HepG2 (cell line): ENCODE results near the gene IDUA. TPM values are rescaled to one million over a fixed set of nuclear protein-coding genes. Genes with fewer than 3 reads are reported as not detected.

Experiments
- ATAC-seq: fragments of 200-7000 bp; cut with Tn5 transposase; 3 replicates; pipeline ENCODE4 v1.9.1; 2020; ENCODE audit warnings: mild to moderate bottlenecking, moderate library complexity
- BruUV-seq: library from RNA; stranded (reverse); fragments of 400-500 nt; replicated peaks from 2 replicates; lab custom pipeline; 2021; lab: Mats Ljungman, UMichigan
- CTCF ChIA-PET: fragments of 300-600 bp; formaldehyde crosslinking; extraction: SDS; loops from one replicate; lab custom pipeline; 2021; ENCODE audit warnings: low total read pairs, inconsistent platforms, low intra/inter-chr PET ratio; lab: Yijun Ruan, JAX
- POLR2A ChIA-PET: fragments of 350-600 bp; sonication (Branson Sonifier 250); formaldehyde crosslinking; loops from one replicate; lab custom pipeline; 2020; ENCODE audit warnings: antibody characterized with exemption, inconsistent platforms; lab: Yijun Ruan, JAX
- DNase-seq: peaks from one replicate; pipeline ENCODE4 v3.0.0-alpha.2; 2015; ENCODE audit warnings: low spot score
- FAIRE-seq: peaks from 3 replicates; lab custom pipeline; 2011; peaks lifted over from hg19 to GRCh38; lab: Jason Lieb, UNC
- H2AFZ ChIP-seq: one replicate; pipeline ENCODE4 v1.6.1; 2011; ENCODE audit warnings: low read length, inconsistent platforms
- H3K27ac ChIP-seq: fragments of 300-600 bp; 3 replicates; pipeline ENCODE4 v1.8.0; 2011; ENCODE audit warnings: mixed run types, mild to moderate bottlenecking, mixed read lengths, low read length, inconsistent platforms; ENCODE audit not compliant: insufficient read depth; ENCODE audit errors: extremely low read length
- H3K27me3 ChIP-seq, 2 experiments: fragments of 200-600 bp in 1 of 2; 2 replicates in 1 of 2; 3 replicates in 1 of 2; pipeline versions ENCODE4 v1.6.0 to v1.8.0; 2011; ENCODE audit warnings: low read length in 2 of 2, mild to moderate bottlenecking in 2 of 2, moderate library complexity in 2 of 2, inconsistent platforms in 1 of 2; ENCODE audit not compliant: insufficient read depth in 2 of 2, control insufficient read depth in 1 of 2
- H3K36me3 ChIP-seq, 2 experiments: fragments of 200-600 bp in 1 of 2; replicated peaks in 1 of 2; 2 replicates in 1 of 2; 3 replicates in 1 of 2; pipeline versions ENCODE4 v1.5.1 to v1.8.0; 2011; ENCODE audit warnings: low read length in 2 of 2, inconsistent platforms in 1 of 2; ENCODE audit not compliant: insufficient read depth in 2 of 2, control insufficient read depth in 1 of 2
- H3K4me1 ChIP-seq: 2 replicates; pipeline ENCODE4 v1.5.1; 2012; ENCODE audit warnings: low read length, inconsistent platforms; ENCODE audit not compliant: insufficient read depth
- H3K4me2 ChIP-seq: 2 replicates; pipeline ENCODE4 v1.6.0; 2011; ENCODE audit warnings: low read depth, low read length, inconsistent platforms
- H3K4me3 ChIP-seq, 3 experiments: fragments of 200-600 bp in 1 of 3; sonication (generic), shearing (Covaris generic) in 1 of 3; replicated peaks in 1 of 3; 2 replicates each; pipeline ENCODE4 v1.5.1; 2011 to 2016; ENCODE audit warnings: low read length in 3 of 3, inconsistent platforms in 2 of 3, low read depth in 2 of 3, mild to moderate bottlenecking in 2 of 3, control low read depth in 1 of 3, mixed read lengths in 1 of 3; ENCODE audit not compliant: insufficient read depth in 1 of 3
- H3K79me2 ChIP-seq: one replicate; pipeline ENCODE4 v1.6.1; 2011; ENCODE audit warnings: low read length, inconsistent platforms; ENCODE audit not compliant: insufficient read depth
- H3K9ac ChIP-seq: 2 replicates; pipeline ENCODE4 v1.6.0; 2011; ENCODE audit warnings: mild to moderate bottlenecking, low read depth, low read length, inconsistent platforms; ENCODE audit not compliant: insufficient read depth
- H3K9me3 ChIP-seq: 2 replicates; pipeline ENCODE4 v1.5.1; 2012; ENCODE audit warnings: mild to moderate bottlenecking, low read length
- H4K20me1 ChIP-seq: 2 replicates; pipeline ENCODE4 v1.6.0; 2011; ENCODE audit warnings: inconsistent platforms, mild to moderate bottlenecking, low read length, moderate library complexity; ENCODE audit not compliant: insufficient read depth
- ATF7 ChIP-seq, 2 experiments: fragments of 450-650 bp in 1 of 2; sonication (generic) in 1 of 2; formaldehyde crosslinking in 1 of 2; IDR thresholded peaks; 2 replicates each; pipeline versions ENCODE4 v1.4.0 to v1.6.1; 2016 to 2020; ENCODE audit warnings: antibody characterized with exemption in 1 of 2, mild to moderate bottlenecking in 1 of 2, missing genetic modification reagents in 1 of 2
- BCL6 ChIP-seq: IDR thresholded peaks from 2 replicates; pipeline ENCODE4 v1.6.1; 2016; ENCODE audit warnings: missing genetic modification reagents, missing compliant biosample characterization
- E2F2 ChIP-seq: sonication (generic); formaldehyde crosslinking; IDR thresholded peaks from 2 replicates; pipeline ENCODE4 v1.4.0; 2020; ENCODE audit warnings: missing genetic modification reagents, borderline replicate concordance
- KDM6A ChIP-seq: IDR thresholded peaks from 2 replicates; pipeline ENCODE4 v1.6.1; 2016; ENCODE audit warnings: low read depth
- NFIB ChIP-seq: sonication (generic); formaldehyde crosslinking; IDR thresholded peaks from 2 replicates; pipeline ENCODE4 v1.9.0; 2021; ENCODE audit warnings: missing genetic modification reagents, mild to moderate bottlenecking, borderline replicate concordance
- SCMH1 ChIP-seq: sonication (generic); formaldehyde crosslinking; IDR thresholded peaks from 2 replicates; pipeline ENCODE4 v1.9.0; 2021; ENCODE audit warnings: missing genetic modification reagents, mild to moderate bottlenecking, borderline replicate concordance
- SNAPC4 ChIP-seq: sonication (generic); formaldehyde crosslinking; IDR thresholded peaks from 2 replicates; pipeline ENCODE4 v1.4.0; 2020; ENCODE audit warnings: mild to moderate bottlenecking, missing genetic modification reagents
- ZNF687 ChIP-seq: sonication (generic); formaldehyde crosslinking; IDR thresholded peaks from 2 replicates; pipeline ENCODE4 v1.5.1; 2020; ENCODE audit warnings: mild to moderate bottlenecking, missing genetic modification reagents, moderate library complexity
- ZNF737 ChIP-seq: sonication (generic); formaldehyde crosslinking; IDR thresholded peaks from 2 replicates; pipeline ENCODE4 v1.5.0; 2020; ENCODE audit warnings: missing genetic modification reagents, mild to moderate bottlenecking, borderline replicate concordance
- WGBS: methylation state at CpG from one replicate; pipeline ENCODE4 v1.1.6; 2017; ENCODE audit warnings: low lambda C conversion rate; 5-methylcytosine and 5-hydroxymethylcytosine counted together
- in situ Hi-C: cut with HindIII; loops from 2 replicates; pipeline ENCODE4 v1.10.0; 2017; ENCODE audit warnings: low pct_unique_long_range_greater_than_20kb; ENCODE audit not compliant: extremely low pct_ligation_motif_present
- intact Hi-C: fragments of 100-400 bp; cut with micrococcal nuclease; formaldehyde crosslinking; loops from one replicate; pipeline ENCODE4 v1.10.0; 2022; ENCODE audit not compliant: unreplicated experiment
- polyA plus RNA-seq, 8 experiments: library from polyadenylated mRNA; depleted of rRNA in 3 of 8; stranded (reverse) in 7 of 8; unstranded in 1 of 8; fragments of >200 nt; fragmentation: Illumina TruSeq in 4 of 8; extraction: Trizol in 4 of 8; gene quantifications; 2 replicates each; pipeline versions ENCODE4 v1.2.1 to v1.2.3, GENCODE V29; 2011 to 2016; ENCODE audit warnings: low read depth in 4 of 8, missing spikeins in 1 of 8, mixed read lengths in 1 of 8; ENCODE audit not compliant: insufficient read depth in 1 of 8
- total RNA-seq, 5 experiments: library from RNA; depleted of rRNA; stranded (reverse); fragments of >200 nt; fragmentation: Illumina TruSeq; extraction: Trizol; gene quantifications; 2 replicates each; pipeline ENCODE4 v1.2.3, GENCODE V29; 2016; ENCODE audit warnings: low read depth in 1 of 5

The IDUA gene
- total and polyA plus RNA-seq, 2 of the 13 experiments (the other 11 are each of a cell fraction or from before 2014, with no cell fraction given): 0.77 to 1.0 TPM

- no peak for ATAC-seq
- peak overlapping the region; percentile 52 to 71 (median 59) for H3K4me3 ChIP-seq
- H3K9me3 ChIP-seq: no peaks in the 10 kb centered on the region
- H2AFZ ChIP-seq: no peak overlapping the region
- peak overlapping the region; percentile 38; the same call in 1 of the 2 replicates for H3K9ac ChIP-seq
- BruUV-seq: no TSS peak
- in situ Hi-C loops: no loop called here
- no peaks in the 10 kb centered on the region; a peak in 1 of 5 replicates for H3K36me3 ChIP-seq
- H3K4me1 ChIP-seq: peaks cover 56% of the 10 kb centered on the region
- 7% methylated on average over 4 of the region's 15 CpGs for WGBS
- DNase-seq: no peak
- intact Hi-C loops: no loop called here
- peak overlapping the region; percentile 85 for H3K4me2 ChIP-seq
- H3K27me3 ChIP-seq: peaks cover 7 to 22% of the 10 kb centered on the region in 2 experiments; a peak in 3 of 5 replicates
- no peak overlapping the region for H3K27ac ChIP-seq
- H3K79me2 ChIP-seq: peaks cover 12% of the 10 kb centered on the region
- CTCF ChIA-PET: no interaction called here
- POLR2A ChIA-PET: interaction anchor here (1.0 kb wide), 1 partner anchor 11 kb away, joined by 3 read pairs; no protein-coding TSS in a partner anchor
- no peaks in the 10 kb centered on the region for H4K20me1 ChIP-seq
- FAIRE-seq: no peak
- TF ChIP-seq BCL6 (no peak), ZNF687 (CRISPR knock-in tag) (peak; percentile 41), NFIB (CRISPR knock-in tag) (no peak), KDM6A (CRISPR knock-in tag) (no peak), ATF7 (IDR thresholded peaks at IDR 0.05) (no peak), ATF7 (CRISPR knock-in tag; IDR thresholded peaks at IDR 0.05) (no peak), SNAPC4 (CRISPR knock-in tag) (no peak), SCMH1 (CRISPR knock-in tag) (no peak), ZNF737 (no peak), E2F2 (CRISPR knock-in tag) (no peak)
Observed at GRCh38 chr4:996030-996996, 9.5 kb downstream of the IDUA start.
